GM12892 (cell line): ENCODE results near the gene SLCO2B1.

Experiments used
- POLR2A ChIP-seq: IDR thresholded peaks from 2 replicates; pipeline ENCODE4 v1.6.1; 2011; ENCODE audit warnings: low read depth, low read length, control low read depth
- POLR2AphosphoS5 ChIP-seq: IDR thresholded peaks from 2 replicates; pipeline ENCODE4 v1.6.1; 2011; ENCODE audit warnings: low read depth, low read length, control low read depth
- TAF1 ChIP-seq: IDR thresholded peaks from 2 replicates; pipeline ENCODE4 v1.6.1; 2011; ENCODE audit warnings: low read depth, mild to moderate bottlenecking, control low read depth, low read length, borderline replicate concordance

DNA sequence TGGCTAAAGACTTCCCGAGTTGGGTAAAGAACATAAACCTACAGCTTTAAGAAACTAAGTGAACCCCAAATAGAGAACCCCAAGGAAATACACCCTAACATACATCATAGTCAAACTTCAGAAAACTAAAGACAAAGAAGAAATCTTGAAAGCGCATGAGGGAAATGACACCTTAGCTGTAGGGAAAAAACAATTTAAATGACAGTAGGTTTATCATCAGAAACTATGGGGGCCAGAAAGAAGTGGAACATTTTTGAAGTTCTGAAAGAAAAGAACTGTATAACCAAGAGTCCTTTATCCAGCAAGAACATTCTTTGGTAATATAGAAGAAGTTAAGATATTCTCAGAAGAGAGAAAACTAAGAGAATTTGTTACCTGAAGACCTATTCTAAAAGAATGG, 38.7 kb upstream of the SLCO2B1 start:
- no peak for TF ChIP-seq POLR2A
- TF ChIP-seq POLR2AphosphoS5 = no peak
- no peak for TF ChIP-seq TAF1
